ENCODE measurements around the gene ACOX1. TPM values are rescaled to one million over a fixed set of nuclear protein-coding genes. Genes with fewer than 3 reads are reported as not detected.
A peak's percentile ranks its signal among the peaks of the same experiment; 100 is the strongest.

ACOX1 gene
- polyA plus RNA-seq, 12 donors: 16.8 to 23.3 (median 20.8) TPM; not detected in 1

DNA sequence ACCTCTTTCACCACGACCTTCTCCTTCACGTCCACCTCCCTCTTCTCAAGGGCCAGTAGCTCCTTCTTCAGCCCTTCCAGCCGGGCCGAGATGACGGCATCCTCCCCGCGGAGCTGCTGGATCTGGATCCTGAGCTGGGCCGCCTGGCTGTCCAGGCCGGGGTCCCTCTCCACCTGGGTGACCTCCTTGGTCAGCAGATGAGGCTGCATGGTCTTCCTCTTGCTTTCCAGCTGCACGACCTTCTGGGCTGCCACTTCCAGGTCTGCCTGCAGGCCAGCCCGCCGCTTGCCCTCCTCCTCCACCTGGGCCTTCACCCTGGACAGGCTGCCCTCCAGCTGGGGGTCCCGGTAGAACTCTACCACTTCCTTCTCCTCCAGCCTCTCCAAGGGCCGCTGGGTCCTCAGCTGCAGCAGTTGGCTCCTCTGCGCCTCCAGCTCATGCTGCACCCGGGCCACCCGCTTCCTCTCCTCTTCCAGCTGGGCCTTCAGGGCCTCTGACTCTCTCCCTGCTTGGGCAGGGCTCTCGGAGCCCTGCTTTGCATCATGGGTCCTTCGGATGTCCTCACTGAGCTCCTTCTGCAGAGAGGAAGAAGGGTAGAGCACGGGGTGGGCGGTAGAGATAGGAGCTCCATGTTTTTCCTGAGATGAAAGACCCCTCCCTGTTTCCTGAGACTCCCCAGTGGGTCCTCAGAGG, 31.1 kb upstream of the ACOX1 start:
- no peak for DNase-seq

DNA sequence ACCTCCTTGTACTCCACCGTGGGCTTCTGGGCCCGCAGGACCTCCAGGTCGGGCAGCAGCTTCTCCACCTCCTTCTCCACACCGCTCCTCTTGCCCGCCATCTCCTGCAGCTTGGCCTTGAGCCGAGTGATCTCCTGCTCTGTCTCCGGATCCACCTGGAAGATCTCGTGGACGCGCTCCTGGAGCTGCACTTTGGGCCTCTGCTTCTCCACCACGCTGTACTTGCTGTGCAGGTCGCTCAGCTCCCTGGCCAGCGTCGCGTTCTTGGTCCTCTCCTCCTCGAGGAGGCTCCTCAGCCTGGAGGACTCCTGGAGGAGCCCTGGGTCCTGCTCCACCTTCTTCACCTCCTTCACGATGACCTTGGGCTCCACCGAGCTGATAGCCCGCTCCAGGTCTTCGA, 30.5 kb upstream of the ACOX1 start:
- no peak for DNase-seq

- no peak for DNase-seq
Measured at GRCh38 chr17:76008630-76009425, 29.9 kb upstream of the ACOX1 start.

GRCh38 chr17:76008208-76008607, 29.2 kb upstream of the ACOX1 start:
- DNase-seq: no peak

GRCh38 chr17:76007850-76008165, 28.8 kb upstream of the ACOX1 start:
- no peak for DNase-seq

DNA sequence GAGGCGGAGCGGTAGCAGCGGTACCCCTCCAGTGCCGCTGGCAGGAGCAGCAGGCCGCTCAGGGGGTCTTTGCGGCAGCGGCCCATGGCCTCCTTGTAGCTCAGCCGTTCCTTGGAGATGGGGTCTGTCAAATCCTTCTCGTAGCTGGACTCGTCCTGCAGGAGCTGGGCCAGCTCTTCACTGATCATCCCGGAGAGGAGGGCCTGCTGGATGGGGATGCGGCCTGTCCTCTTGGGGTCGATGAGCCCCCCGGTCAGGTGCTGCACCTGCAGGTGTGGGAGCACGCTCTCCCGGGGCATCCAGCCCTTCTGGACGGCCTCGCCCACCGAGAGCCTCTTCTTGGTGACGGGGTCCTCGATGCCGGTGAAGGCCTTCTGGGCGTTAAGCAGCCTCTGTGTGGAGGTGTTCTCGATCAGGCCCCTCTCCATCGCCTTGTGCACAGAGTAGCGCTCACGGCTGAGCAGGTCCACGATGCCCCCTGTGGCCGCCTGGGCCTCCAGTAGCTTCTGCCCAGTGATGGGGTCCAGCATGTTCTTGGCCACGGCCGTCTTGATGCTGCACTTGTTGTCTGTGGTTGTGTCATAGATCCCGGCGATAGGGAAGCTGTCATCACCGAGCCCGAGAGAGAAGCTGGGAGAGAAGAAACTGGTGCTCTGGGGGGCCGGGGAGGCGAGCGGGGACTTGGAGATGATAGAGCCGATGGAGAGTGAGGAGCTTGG, 28.3 kb upstream of the ACOX1 start:
- no peak for DNase-seq

DNA sequence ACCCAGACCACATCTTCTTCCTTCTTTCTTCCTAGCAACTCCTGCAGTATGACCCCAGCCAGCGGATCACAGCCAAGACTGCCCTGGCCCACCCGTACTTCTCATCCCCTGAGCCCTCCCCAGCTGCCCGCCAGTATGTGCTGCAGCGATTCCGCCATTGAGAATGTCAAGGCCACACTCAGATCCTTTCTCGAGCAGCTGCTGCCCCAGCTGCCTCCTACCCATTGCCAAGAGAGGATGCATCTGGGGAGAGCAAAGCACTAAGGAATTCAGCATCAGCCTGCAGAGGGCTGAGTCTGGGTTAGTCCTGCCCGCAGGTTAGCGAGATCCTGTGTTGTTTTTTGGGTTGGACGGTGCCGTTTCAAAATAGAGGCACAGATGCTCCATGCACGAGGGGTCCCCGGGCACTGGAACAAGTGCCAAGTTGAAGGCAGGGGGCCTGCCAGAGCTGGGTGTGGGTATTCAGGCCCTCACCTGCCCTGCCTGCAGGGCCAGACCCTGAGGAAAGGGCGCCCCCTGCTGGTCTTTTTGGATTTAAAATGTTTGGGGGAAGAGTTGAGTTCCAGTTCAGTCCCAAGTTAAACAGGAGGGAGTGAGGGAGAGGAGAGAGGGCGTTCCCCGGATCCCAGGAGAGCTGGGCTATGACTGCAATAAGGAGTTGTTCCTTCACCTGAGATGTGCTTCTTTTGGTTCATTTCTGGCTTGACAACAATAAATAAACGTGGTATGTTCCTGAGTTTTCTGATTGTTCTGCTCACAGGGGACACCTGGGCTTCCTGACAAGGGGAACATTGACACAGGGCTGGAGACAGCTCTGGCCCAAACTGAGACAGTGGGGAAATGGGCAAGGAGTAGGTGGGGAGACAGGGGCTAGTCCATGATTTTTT, 26.5 kb upstream of the ACOX1 start:
- DNase-seq: peak; percentile 78

DNA sequence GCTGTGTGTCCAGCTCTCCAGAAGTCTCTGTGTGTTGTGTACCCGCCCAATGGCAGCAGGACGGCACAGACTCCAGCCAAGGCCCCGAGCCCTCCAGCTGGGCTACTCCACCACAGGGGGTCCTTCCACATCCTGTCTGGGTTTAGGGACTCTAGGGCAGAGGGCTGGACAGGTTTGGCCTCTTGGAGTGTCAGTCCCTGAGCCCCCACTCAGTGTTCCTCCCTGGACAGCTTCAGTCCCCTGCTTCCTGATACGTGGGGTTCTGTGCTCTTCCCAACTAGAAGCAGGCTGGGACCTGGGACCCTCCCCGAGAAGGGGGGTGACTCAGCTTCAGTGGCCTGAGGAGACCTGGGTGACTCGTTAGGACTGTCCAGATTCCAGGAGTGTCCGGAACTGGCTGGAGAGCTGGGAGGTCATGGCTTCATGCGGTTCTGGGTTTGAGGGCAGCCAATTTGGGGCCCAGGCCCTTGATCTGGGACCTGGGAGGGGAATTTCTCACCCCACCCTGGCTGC, 25.8 kb upstream of the ACOX1 start:
- no peak for DNase-seq

GRCh38 chr17:76003915-76004314, 24.9 kb upstream of the ACOX1 start:
- DNase-seq: no peak

- DNase-seq: no peak
Measured at GRCh38 chr17:76002100-76002499, 23.1 kb upstream of the ACOX1 start.

- no peak for DNase-seq
Measured at GRCh38 chr17:76000755-76001521, 22.0 kb upstream of the ACOX1 start, which contains the start of gene CDK3. Gene CDK3 (plus strand): TSS chr17:76000855. CDS start chr17:76001426, 571 bp downstream.

DNA sequence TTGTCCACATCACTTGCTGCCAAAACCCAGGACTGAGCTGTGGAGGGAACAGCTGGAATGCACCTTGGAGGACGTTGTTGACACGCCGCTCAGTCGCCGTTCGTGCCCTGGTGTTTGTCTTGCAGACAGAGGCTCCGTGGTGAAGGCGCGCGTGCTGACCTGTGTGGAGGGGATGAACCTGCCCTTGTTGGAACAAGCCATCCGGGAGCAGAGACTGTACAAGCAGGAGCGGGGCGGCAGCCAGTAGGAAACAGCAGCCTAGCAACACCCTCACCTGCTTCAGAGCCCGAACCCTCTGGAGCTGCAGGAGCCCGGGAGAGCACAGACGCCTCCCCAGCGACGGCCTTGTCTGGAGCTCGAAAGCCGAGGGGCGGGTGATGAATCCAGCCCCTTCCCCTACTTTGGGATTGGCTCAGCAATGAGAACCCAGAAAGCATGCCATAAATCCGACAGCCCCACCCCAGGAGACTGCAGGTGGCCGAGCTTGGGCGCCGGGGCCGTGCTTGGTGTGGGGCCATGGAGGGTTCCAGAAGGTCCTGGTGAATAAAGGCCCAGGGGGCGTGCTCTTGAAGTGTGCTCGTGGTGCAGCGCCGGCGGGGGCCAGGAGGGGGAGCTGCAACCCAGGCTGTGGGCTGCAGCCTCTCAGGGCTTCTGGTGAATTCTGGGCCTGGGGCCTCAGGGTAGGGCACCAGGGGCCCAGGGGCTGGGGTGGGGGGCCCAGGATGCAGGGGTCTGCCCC, 21.2 kb upstream of the ACOX1 start:
- no peak for DNase-seq

DNA sequence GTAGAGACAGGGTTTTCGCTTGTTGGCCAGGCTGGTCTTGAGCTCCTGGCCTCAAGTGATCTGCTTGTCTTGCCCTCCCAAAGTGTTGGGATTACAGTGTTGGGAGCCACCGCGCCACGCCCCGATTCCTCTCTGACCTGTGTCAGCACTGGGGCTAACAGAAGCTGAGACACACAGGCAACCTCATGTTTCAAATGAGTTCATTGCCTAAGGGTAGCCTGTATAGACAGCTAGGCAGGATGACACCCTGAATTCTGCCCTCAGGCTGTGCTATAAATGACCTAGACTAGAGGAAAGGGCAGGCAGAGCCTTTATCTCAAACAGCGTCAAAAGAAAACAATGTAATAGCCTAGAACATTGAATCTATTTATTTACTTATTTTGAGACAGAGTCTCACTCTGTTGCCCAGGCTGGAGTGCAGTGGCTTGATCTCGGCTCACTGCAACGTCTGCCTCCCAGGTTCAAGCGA, 19.4 kb upstream of the ACOX1 start:
- DNase-seq: no peak

DNA sequence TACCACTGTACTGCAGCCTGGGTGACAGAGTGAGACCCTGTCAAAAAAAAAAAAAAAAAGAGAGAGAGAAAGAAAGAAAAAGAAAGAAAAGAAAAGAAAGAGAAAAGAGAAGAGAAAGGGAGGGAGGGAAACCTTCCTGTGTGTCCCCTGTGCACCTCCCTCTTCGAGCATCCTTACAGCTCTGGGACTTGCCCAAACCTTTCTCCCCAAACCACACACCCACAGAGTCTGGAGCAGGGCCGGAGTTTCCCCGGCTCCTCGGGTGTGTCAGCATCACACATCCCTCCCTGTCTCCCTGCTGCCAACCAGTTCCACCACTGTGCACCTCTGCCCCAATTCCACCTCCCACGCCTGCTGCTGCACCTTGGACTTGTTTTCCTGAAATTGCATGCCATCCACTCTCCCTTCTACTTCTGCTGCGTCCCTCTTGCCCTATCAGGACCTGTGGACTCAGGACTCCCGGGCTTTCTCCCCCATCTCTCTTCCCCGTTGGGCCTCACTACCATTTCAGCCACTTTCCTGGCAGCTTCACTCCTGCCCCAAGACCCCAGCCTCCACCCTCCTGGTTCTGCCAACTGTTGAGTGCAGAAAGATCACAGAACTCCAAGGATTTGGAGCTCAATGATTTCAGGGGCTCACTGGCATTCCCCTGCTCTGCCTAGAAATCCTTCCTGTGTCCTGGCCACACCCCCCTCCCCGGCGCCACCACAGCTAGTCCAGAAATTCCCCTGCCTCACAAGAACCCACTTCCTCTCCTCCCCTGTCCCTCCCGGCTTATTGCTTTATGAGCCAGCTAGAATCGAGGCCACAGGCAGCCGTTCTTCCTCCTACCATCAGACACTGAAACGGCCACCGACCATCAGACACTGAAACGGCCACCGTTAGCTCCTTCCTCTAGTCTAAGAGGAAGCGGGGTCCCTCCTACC, 18.0 kb upstream of the ACOX1 start:
- no peak for DNase-seq

- DNase-seq: no peak
Measured at GRCh38 chr17:75995385-75995925, 16.5 kb upstream of the ACOX1 start.

- no peak for DNase-seq
Measured at GRCh38 chr17:75994802-75995370, 15.9 kb upstream of the ACOX1 start.

- DNase-seq: no peak
Measured at GRCh38 chr17:75991396-75991795, 12.4 kb upstream of the ACOX1 start.

GRCh38 chr17:75987041-75987440, 8.1 kb upstream of the ACOX1 start:
- DNase-seq: no peak

Measured in muscle of arm (tissue), 12 donors.